DMS 273 (cell line): ENCODE measurements around the gene SPTLC3.

Experiments used
- DNase-seq: peaks from one replicate; lab custom pipeline; 2025; ENCODE audit not compliant: unreplicated experiment; lab: John Stamatoyannopoulos, UW

Gene SPTLC3

DNA sequence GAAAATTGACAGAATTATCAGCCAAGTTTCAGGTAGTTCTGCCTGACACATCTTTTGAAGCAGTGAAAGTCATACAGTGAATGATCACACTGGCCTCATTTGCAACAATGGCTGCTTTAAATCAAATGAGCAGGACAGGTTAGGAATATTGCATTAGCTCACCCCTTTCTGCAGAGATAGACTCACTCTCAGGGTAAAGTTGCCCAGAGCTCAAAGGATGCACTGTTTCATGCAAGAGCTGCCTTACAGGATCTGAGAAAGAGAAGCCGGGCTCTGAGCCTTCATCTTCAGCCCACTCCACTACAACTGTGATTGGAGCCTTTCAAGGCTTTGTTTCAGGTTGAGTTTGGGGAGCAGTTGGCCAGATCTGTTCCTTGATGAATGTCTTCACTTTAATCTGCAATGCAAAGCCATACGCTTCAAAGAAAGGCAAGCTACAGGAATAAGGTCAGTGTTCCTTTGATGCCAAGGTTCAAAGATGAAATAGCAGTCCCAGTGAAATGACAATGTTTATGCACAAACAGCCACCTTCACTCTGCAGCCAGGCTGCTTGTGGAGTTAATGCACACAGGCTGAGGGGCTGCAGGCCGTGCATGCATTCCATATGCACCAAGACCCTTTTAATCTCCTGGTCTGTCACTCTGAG is 121.4 kb downstream of the SPTLC3 start:
- DNase-seq, result no peak

DNA sequence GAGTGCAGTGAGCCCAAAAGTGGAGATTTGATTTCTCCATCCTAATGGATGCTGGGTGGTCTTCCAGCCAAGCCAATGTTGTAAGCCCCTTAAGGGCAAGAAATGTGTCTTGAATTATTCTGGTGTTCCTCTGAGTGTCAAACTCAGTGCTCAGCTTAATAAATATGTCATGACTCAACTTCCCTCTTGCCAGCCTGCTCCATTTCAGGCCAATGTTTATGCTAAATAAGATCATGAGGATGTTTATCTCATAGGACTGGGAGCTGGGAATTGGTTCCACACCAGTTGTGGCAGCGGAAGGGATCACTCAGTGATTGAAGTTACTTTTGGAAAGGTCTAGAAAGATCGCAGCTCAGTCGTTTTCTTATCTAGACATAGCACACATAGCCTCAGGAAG is 121.9 kb downstream of the SPTLC3 start:
- DNase-seq, result no peak

DNA sequence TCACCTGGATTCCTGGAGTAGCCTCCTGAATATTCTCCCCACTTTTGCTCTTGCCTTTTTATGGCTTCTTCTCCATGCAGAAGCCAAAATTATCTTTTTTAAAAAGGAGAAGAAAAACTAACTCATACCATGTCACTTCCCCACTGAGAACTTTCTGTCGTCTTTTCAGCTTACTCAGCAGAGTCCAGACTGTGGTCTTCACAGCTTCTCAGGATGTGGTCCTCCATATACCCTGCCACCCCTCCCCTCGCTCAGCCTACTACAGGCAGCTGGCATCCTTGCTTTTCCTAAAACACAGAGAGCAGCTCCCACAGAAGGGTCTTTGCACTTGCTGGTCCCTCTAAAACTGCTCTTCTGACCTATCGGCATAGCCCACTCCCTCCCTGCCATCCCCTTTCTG is 122.9 kb downstream of the SPTLC3 start:
- DNase-seq, result no peak

DNA sequence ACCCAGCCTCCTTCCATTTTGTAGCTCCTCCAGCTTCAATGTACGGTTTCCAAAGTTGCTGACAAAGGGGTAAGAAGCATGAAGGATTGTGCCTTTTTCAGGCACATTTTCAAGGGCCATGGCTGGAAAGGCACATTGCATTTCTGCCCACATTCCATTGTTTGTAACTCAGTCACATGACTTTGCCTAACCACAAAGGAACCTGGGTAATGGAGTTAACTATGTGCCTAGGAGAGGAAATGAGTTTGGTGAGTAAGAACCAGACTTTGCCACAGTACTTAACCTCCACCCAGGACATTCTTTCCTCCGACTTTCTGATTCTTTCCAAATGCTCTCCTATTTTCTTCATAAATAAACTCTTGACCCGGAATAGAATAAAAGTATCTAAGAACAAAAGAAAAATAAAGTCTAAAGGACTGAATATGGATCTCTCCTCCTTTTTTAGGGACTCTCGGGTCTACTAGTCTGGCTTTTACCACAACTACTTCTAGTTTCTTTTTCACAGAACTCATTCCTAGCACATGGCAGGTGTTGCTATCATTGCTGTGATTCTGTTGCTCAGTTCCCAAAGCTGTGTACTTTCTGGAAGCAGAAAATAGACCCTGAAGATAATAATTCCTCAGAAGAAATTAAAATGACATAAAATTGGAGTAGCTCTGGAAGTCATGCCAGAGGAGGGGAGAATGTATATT is 130.8 kb downstream of the SPTLC3 start:
- no peak for DNase-seq

DNA sequence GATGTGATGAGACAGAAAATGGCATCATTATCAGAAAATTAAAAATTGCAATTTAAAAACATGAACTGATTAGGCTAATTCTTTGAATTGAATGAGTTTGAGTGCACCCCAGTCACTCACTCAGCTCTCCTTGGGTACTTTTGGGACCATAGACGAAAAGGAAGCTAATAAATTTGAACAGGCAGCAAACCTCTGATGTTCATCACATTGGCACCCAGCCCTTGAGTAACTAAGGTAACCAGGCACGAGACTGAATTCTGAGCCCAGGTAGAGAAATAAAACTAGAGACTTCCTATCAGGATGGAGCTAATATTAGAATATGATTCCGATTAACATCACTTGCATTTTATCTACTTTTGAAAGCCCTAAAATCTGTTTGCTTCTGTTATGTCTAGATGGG is 131.4 kb downstream of the SPTLC3 start:
- DNase-seq, result no peak

DNA sequence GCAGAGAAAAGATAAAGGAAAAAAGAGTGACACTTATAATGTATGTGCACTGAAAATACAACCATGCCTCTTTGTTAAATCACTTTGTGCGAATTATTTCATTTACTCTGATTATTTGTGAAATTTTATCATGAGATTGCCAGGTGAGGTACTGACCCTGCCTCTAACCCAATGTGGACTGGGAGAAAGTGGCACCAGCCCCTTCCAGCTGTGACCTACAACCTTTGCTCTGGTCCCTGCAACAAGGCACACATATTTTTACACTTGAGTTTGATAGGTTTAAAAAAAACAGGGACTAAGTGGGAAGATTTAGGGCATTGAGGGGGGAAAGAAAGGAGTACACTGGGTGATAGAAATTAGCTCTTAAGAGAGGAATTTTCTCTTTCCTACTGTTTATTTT is 132.0 kb downstream of the SPTLC3 start:
- DNase-seq, result no peak

DNA sequence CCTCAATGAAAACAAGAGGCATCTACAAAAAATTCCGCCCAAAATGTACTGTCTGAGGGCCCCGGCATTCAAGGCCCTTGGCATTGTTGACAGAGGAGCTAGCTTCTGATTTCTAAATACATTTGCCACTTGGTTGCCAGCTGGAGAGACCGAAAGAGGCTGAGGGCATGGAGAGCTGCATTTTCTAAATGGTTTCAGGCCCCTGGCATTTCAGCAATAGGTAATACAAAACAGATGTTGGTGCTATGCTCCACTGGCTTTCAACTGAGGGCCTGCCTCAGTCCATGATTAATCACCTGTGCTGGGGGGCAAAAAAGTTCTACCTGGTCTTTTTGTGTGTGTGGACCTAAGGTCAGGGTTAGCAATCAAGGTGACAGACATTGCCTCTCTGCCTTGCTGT is 132.8 kb downstream of the SPTLC3 start:
- no peak for DNase-seq

DNA sequence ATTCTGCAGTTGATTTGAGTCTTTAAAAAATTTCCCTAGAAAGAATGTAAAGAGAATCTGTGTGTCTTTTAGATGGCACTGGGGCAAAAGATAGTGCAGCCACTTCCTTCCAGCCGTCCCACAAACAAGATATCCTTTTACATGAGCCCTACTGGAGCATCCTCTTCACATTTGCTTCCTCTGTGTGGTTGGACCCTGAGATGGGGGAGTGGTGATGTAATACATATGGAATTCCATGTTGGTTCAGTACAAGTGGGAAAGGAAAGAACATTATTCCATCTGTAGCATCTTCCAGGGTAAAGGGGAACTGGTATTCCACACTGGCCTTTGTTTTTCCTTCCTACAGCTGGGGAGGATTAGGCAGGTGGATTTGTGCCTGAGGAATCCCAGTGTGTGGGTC is 133.4 kb downstream of the SPTLC3 start:
- no peak for DNase-seq

DNA sequence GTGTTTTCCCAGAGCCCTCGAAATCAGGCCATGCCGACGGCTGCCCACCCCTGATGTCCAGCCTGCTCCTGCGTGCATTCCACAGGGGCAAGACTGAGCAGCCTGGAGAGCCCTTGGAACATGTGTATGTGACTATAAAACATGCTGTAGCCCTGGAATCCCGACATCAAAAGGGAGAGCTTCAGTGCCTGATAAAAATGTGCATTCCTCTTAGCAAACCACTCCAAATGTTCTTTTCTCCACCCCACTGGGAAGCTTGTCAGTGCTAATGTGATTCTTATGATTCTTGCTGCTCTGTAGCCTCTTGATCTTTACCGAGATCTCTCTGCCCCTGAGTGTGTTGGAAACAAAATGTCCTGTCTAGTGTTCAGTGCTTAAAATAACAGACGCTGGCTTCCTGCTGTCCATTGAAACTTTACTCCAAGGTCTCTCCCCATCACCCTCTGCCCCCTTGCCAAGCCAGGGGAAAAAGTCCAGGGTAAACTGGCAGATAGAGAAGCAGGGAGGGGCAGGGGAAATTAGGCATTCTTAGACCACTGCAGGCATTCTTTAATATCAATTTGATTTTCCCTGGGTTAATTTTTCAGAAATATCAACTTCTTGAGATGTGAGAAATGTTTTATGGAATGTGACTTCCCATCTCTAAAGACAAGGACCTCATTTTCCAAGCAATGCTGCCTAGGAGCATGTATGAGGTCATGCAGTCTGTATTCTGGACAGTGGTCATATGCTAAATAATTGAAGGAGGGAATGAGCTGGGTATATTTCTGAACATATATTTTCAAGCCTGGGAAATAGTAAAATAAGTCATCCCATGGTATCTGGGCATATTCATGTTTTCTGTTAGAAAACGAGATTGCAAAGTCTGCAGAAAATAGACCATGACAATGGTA is 138.5 kb downstream of the SPTLC3 start:
- DNase-seq, result no peak

DNA sequence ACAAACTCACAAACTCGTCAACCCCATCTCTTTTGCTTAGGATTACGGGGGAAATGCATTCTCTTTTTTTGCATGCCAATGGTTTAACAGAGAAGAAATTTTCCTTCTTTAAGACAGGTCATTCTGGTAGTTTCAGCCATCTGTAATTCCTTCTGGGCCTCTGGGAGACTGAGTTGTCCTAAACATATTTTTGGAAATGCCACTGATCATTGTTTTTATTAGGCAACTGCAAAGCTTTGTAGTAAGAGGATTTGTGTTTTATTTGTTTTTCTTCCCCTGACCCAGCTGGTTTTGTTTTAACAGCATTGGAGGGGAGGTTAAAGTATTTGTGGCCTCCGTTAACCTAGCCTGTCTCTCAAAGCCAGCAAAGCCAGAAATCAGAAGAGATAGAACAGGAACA is 139.2 kb downstream of the SPTLC3 start:
- DNase-seq, result no peak

DNA sequence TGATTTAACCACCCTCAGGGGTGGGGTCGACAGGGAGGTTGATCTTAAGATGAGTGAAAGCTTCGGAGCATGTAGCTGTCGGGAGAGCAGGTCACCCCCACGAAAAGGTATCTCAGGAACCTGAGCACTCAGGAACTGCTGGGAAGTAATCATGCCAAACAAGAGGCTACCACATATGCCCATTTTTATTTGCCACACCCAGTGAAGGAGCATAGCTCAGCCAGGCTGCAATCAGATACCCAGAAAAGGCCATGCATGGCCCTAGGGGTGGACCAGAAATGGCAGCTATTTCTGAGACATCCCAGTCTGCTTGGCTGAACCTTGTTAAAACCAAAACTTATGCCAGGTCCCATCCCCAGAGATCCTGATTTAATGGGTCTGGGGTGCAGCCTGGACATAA is 139.6 kb downstream of the SPTLC3 start:
- DNase-seq, result no peak

DNA sequence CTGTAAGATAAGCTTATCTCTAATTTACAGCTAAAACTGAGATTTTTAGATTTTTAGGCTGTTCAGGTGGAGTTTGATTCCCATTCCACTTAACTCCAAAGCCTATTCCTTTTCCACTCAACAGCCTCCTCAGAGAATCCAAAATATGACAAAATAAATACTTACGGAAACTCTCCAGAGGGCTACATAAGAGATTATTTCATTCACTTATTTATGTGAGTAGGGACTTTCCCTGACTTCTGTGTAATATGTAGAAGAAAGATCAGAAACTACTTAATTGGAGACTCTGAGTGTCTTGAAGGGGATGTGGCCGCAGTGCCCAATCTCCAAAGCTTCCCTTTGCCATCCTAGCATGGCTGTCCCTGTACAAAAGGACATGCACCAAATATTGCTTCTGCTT is 140.2 kb downstream of the SPTLC3 start:
- DNase-seq, result no peak

DNA sequence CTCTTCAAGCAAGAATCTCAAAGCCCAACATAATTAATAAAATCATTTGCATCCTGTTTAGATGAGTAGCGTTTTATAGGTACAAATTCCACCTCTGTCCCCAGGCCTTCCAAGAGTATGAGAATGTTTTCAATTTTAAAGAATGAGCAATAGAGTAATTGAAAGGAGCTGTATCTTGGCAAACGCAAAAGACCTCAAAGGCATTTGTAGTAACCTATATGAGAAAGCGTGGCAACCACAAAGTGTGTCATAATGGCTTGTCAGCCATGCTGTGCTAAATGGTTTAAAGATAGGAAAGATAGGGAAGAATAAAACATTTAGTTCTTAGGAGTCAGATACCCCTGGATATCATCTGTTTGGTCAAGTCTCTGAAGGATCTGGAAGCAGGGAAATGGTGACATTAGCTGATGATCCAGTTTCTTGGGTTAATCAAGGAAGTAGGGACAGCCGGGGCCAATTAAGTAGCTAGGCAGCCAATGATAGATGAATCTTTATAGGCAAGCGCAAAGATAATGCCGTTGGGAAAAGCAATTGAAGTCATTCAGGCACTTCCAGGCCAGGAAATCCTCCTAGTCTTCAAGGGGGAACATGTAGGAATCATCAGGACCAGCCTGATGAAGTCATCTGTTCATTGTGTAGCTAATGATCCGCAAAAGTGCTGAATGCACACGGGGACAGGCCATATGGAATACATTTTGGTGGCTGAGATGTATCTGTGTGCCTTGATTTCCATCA is 140.8 kb downstream of the SPTLC3 start:
- no peak for DNase-seq

DNA sequence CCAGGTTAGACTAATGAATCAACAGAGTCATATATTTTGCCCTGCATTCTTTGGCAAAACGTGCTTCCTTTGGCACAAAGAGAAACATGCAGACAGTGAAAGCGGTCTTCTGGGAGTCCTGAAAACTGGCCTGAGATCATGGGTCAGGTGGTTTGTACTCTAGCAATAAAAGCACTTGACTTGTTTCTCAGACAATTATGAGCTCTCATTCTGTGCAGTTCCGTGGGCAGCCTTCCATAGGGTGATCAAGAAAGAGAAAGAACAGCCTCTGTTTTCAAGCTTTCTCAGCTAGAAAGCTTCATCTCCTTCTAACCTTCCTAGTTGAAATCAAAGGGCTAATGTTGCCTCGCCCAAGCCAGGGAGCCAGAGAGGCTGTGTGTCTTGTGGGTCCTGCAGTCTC is 149.6 kb downstream of the SPTLC3 start:
- no peak for DNase-seq

DNA sequence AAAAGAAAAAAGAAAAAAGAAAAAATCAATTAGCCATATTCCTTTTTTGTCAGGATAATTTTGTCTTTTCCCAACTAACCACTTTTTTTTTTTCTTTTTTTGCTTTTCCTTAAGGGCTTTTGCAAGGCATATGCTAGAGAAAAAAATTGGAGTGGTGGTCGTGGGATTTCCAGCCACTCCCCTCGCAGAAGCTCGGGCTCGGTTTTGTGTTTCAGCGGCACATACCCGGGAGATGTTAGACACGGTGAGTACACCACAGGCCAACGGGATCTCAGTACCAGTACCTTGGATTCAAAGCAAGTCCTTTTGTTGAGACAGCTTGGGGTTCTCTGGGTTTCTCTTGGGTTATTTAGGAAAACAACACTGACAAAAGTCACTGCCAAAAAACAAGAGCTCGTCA is 151.1 kb downstream of the SPTLC3 start:
- DNase-seq, result no peak

DNA sequence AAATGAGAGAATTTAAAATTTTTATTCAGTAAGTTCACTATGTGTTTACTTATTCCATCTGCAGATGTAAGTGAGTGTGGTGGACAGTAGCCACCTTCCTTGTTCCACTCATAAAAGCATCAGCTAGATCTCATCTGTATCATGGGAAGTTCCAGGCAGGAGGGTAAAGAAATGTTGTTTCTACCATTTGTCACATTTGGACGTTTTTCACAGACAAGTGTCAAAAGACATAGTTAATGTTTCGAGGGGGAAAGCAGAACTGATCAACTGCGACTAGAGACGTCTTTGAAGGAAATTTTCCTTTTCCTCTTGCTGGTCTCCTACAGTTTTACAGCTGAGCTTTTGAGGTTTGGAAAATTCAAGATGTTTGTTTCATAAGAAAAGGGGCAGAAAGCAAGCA is 156.4 kb downstream of the SPTLC3 start:
- no peak for DNase-seq

DNA sequence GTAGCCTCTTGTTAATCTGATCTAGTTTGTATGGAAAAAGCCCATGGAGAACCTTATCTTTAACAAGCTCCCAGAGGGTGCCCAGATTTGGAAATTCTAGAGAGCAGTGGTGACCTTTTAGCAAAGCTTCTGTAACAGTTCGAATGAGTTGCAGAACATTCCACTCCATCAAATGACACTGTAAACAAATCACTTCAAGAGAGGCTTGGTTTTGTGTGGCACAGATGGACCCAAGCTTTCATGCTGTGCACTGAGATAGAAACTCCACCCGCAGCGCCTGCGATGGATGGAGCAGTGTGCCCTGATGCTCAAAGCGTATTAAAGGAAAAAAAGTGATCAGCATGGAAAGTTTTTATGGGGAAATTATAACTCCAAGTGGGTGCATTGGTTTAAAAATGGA is 157.2 kb downstream of the SPTLC3 start:
- DNase-seq, result no peak

DNA sequence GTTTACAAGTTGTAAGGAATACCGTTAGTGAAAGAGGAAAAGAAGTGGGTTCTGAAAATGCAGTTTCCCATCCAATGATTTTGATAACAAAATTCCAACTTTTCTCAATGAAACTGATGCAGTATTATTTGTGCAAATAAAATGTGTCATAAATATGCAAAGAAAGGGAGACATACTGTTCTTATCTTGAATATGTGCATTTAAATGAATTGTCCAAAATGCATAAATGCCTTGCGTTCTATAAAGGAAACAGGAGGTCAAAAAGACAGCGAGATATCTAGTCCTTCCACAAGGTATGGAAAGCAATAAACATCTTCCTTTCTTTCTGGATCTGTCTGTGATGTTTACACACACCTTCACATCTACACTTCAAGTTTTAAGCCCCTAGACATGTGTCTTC is 157.7 kb downstream of the SPTLC3 start:
- no peak for DNase-seq

DNA sequence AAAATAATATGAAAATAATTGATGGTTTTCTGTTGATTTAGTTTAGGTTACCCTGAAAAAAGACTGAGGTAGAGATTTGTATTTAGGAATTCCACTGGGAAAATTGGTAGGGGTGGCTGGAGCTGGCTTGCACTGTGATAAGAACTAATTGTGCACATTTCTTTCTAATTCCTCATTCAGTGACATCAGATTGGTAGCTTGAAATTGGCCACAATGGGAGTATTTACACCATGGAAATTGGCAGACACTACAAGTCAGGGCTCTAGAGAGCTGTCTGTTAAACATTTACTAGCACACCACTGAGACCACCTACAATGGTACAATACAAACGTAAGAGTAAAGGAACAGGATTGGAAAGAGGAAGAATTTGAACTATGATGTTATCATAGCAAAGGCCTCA is 160.3 kb downstream of the SPTLC3 start:
- no peak for DNase-seq

DNA sequence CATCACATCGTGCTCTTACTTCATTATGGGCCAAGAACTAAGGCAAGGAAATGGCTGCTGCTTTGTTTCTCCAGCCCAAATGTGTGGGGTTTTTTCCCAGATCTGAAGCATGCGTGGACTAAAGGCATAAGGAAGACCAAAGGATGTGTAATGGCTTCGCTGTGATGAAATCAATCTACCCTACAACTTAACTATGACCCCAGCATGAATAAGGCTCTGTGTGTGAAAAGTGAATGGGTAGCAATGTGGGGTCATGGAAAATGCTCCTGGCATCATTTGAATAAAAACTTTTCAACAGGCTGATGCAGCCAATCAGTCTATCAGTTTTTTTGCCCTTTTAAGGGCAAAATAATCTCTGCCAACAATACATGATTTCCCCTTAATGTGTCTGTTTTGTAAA is 162.0 kb downstream of the SPTLC3 start:
- no peak for DNase-seq

DNA sequence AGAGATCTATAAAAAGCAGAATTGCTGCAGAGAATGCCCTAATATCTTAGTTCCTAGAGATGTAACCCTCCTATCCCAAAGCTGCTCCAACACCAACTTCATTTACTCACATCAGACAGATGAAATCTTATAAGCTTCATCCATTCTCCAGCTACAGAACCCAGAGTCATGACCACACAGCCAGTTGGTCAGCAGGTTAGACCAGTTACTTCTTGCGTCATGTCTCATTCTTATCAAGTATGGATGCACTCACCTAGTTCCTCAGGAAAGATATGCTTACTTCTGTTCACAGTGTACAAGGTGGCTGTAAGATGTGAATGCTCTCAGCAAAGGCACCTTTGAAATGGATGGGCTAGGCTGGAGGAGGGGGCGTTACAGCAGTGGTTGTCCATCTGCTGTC is 164.4 kb downstream of the SPTLC3 start:
- DNase-seq, result no peak
